HEK293T (cell line): ENCODE measurements around the gene NCSTN.

Experiments
- CTCF ChIA-PET: fragments of 350-600 bp; formaldehyde crosslinking; extraction: SDS; loops from one replicate; lab custom pipeline; 2021; ENCODE audit warnings: antibody characterized with exemption, inconsistent platforms; lab: Yijun Ruan, JAX
- POLR2A ChIA-PET: fragments of 350-600 bp; formaldehyde crosslinking; extraction: SDS; loops from one replicate; lab custom pipeline; 2020; ENCODE audit warnings: antibody characterized with exemption, inconsistent platforms; lab: Yijun Ruan, JAX
- DNase-seq: peaks from one replicate; pipeline ENCODE4 v3.0.0; 2012; ENCODE audit warnings: mixed read lengths; ENCODE audit errors: extremely low spot score
- ARNT ChIP-seq: fragments of 450-650 bp; IDR thresholded peaks from 2 replicates; pipeline ENCODE4 v1.6.1; 2017; ENCODE audit warnings: mild to moderate bottlenecking
- BHLHE40 ChIP-seq: fragments of 450-650 bp; IDR thresholded peaks from 2 replicates; pipeline ENCODE4 v1.6.1; 2016; ENCODE audit warnings: mild to moderate bottlenecking, moderate library complexity, borderline replicate concordance
- CTBP1 ChIP-seq: fragments of 450-650 bp; IDR thresholded peaks from 2 replicates; pipeline ENCODE4 v1.6.1; 2016; ENCODE audit warnings: borderline replicate concordance
- ELF4 ChIP-seq: fragments of 450-650 bp; IDR thresholded peaks from 2 replicates; pipeline ENCODE4 v1.6.1; 2017; ENCODE audit warnings: antibody characterized with exemption
- FOXA1 ChIP-seq: fragments of 450-650 bp; IDR thresholded peaks from 2 replicates; pipeline ENCODE4 v1.6.1; 2016; ENCODE audit warnings: mild to moderate bottlenecking
- FOXK2 ChIP-seq: fragments of 450-650 bp; IDR thresholded peaks from 2 replicates; pipeline ENCODE4 v1.6.1; 2016; ENCODE audit warnings: mild to moderate bottlenecking
- FOXM1 ChIP-seq: fragments of 450-650 bp; IDR thresholded peaks from 2 replicates; pipeline ENCODE4 v1.6.1; 2017; ENCODE audit warnings: mild to moderate bottlenecking, borderline replicate concordance
- HDGF ChIP-seq: fragments of 450-650 bp; IDR thresholded peaks from 2 replicates; pipeline ENCODE4 v1.6.1; 2017; ENCODE audit warnings: antibody characterized with exemption, borderline replicate concordance
- L3MBTL2 ChIP-seq: fragments of 450-650 bp; conservative IDR thresholded peaks from 2 replicates; pipeline ENCODE4 v1.6.1; 2016; ENCODE audit warnings: mild to moderate bottlenecking
- LEF1 ChIP-seq: fragments of 450-650 bp; IDR thresholded peaks from 2 replicates; pipeline ENCODE4 v1.6.1; 2017; ENCODE audit warnings: mild to moderate bottlenecking, borderline replicate concordance
- NFRKB ChIP-seq: fragments of 450-650 bp; IDR thresholded peaks from 2 replicates; pipeline ENCODE4 v1.6.1; 2016; ENCODE audit warnings: mild to moderate bottlenecking, moderate library complexity
- SP1 ChIP-seq: fragments of 450-650 bp; IDR thresholded peaks from 2 replicates; pipeline ENCODE4 v1.6.1; 2017
- SUZ12 ChIP-seq: fragments of 450-650 bp; IDR thresholded peaks from 2 replicates; pipeline ENCODE4 v1.6.1; 2016; ENCODE audit warnings: mild to moderate bottlenecking
- TARDBP ChIP-seq: fragments of 450-650 bp; IDR thresholded peaks from 2 replicates; pipeline ENCODE4 v1.6.1; 2016
- ZNF384 ChIP-seq: fragments of 450-650 bp; IDR thresholded peaks from 2 replicates; pipeline ENCODE4 v1.6.1; 2016
- TF ChIP-seq, protein P1 (sequence below): fragments of 450-650 bp; IDR thresholded peaks from 2 replicates; pipeline ENCODE4 v1.6.1; 2016

Gene NCSTN

DNA sequence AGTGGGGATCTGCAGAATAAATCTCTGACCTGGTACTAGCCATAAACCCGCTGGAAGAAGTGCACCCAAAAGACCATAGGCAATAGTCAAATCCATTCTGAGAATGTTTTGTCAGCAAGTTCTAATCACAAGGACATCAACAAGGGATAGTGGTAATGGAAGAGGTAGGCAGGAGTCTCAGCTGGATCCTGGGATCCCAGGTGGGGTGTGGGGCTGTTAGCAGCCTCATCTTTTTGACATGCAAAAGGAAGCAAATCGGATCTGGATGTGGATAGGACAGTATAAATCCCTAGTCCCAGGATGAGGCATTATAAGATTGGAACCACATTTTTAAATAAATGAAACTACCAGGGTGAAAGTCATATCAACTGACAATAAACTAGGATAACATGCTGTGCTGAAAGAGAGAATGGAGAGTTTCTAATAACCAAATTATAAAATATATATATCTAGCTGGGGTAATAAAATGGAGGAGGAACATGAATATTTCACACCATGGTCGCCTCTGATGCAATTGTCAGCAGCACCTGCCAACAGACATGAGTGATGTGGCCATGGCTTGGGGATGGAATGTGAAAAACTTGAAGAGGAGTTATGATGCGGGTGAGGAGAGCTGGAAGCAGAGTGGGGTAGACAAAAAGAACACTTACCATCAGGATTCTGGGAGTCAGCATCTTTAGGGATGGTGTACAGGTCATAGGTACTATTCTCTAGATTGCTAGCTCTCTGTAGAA lies 34.6 kb upstream of the NCSTN start:
- CTCF ChIA-PET, result interaction anchor here (3.6 kb wide), 1 partner anchor 17 kb away, joined by 17 read pairs; no protein-coding TSS in a partner anchor
- POLR2A ChIA-PET, result no interaction called here
- TF ChIP-seq ARNT (no peak), TARDBP (no peak), FOXM1 (no peak), LEF1 (no peak), NFRKB (no peak), L3MBTL2 (no peak), HDGF (no peak), CTBP1 (no peak), BHLHE40 (no peak), FOXA1 (no peak)
- TF ChIP-seq, protein P1, sequence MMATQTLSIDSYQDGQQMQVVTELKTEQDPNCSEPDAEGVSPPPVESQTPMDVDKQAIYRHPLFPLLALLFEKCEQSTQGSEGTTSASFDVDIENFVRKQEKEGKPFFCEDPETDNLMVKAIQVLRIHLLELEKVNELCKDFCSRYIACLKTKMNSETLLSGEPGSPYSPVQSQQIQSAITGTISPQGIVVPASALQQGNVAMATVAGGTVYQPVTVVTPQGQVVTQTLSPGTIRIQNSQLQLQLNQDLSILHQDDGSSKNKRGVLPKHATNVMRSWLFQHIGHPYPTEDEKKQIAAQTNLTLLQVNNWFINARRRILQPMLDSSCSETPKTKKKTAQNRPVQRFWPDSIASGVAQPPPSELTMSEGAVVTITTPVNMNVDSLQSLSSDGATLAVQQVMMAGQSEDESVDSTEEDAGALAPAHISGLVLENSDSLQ, result no peak
- no peak for DNase-seq

GRCh38 chr1:160309185-160309557 lies 34.0 kb upstream of the NCSTN start:
- ChIA-PET CTCF (interaction anchor here (3.6 kb wide), 1 partner anchor 18 kb away, joined by 17 read pairs; no protein-coding TSS in a partner anchor), POLR2A (no interaction called here)
- no peak for TF ChIP-seq CTBP1
- no peak for TF ChIP-seq SUZ12
- TF ChIP-seq LEF1, result no peak
- TF ChIP-seq FOXA1, result no peak
- no peak for TF ChIP-seq HDGF
- no peak for TF ChIP-seq FOXM1
- no peak for TF ChIP-seq FOXK2
- no peak for TF ChIP-seq L3MBTL2
- no peak for TF ChIP-seq ARNT
- no peak for TF ChIP-seq BHLHE40
- TF ChIP-seq ELF4, result no peak
- TF ChIP-seq SP1, result no peak
- no peak for TF ChIP-seq ZNF384
- TF ChIP-seq, protein P1, result no peak
- DNase-seq, result no peak

- DNase-seq, result no peak
- POLR2A ChIA-PET, result no interaction called here
- no peak for TF ChIP-seq FOXM1
- CTCF ChIA-PET, result interaction anchor here (3.6 kb wide), 1 partner anchor 18 kb away, joined by 17 read pairs; no protein-coding TSS in a partner anchor
Measured at GRCh38 chr1:160309571-160309970, 33.6 kb upstream of the NCSTN start.

DNA sequence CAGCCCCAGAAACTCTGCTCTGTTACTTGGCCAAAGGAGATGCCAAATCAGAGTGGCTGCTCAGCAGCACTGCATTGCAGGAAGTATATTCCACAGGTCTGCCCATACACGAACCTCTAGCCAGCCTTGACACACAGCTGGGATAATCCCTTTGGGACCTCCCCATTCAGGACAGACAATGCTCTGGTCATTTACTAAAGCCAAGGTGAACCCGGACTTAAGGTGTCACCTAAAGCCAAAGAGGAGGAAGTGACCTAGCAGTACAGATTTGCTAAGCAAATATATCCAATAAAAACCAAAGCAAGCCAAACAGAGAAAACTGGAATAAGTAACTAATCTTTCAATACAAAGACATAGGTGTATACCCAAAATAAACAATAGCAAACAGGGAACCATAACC lies 27.8 kb upstream of the NCSTN start:
- no peak for DNase-seq
- no peak for TF ChIP-seq TARDBP
- POLR2A ChIA-PET, result no interaction called here
- CTCF ChIA-PET, result no interaction called here

DNA sequence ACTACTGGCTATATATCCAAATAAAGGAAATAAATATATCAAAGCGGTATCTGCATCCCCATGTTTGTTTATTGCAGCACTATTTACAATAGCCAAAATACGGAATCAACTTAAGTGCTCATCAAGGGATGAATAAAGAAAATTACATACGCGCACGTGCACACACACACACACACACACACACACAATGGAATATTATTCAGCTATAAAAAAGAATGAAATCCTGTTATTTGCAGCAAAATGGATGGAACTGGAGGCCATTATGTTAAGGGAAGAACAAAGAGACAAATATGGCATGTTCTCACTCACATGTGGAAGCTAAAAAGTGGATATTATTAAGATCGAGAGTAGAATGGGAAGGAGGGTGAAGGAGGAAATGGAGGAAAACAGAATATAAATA lies 20.4 kb upstream of the NCSTN start:
- DNase-seq, result no peak
- CTCF ChIA-PET, result interaction anchor here (1.1 kb wide), 1 partner anchor 31 kb away, joined by 4 read pairs; no protein-coding TSS in a partner anchor
- TF ChIP-seq FOXM1 (no peak), SUZ12 (no peak), ZNF384 (no peak), FOXK2 (no peak), FOXA1 (no peak), CTBP1 (no peak), SP1 (no peak), NFRKB (no peak), BHLHE40 (no peak), LEF1 (no peak)
- TF ChIP-seq, protein P1, result no peak
- POLR2A ChIA-PET, result no interaction called here

DNA sequence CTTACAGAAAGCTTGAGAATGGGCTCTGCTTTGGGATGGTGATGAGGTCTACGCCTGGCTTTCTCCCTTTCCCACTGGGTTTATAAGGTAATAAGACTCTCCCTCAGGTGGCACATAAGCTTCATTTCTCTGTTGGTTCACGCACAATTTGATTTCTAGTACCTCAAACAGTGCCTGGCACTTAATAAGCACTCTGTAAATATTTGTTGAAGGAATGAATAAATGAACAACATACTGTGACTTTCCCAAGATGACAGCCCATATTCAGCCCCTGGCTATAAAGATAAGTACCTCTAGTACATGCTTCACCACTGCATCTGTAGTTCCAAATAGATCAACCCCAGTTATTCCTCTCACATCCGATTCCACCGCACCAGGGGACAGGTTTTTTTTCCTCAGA lies 17.9 kb upstream of the NCSTN start:
- no peak for DNase-seq
- TF ChIP-seq BHLHE40, result no peak
- TF ChIP-seq HDGF, result no peak
- no peak for TF ChIP-seq CTBP1
- no peak for TF ChIP-seq TARDBP
- no peak for TF ChIP-seq LEF1
- TF ChIP-seq SP1, result no peak
- no peak for TF ChIP-seq SUZ12
- TF ChIP-seq FOXK2, result no peak
- TF ChIP-seq FOXM1, result no peak
- TF ChIP-seq ARNT, result no peak
- no peak for TF ChIP-seq FOXA1
- no peak for TF ChIP-seq ZNF384
- TF ChIP-seq L3MBTL2, result no peak
- no peak for TF ChIP-seq NFRKB
- TF ChIP-seq ELF4, result no peak
- POLR2A ChIA-PET, result no interaction called here
- CTCF ChIA-PET, result no interaction called here

DNA sequence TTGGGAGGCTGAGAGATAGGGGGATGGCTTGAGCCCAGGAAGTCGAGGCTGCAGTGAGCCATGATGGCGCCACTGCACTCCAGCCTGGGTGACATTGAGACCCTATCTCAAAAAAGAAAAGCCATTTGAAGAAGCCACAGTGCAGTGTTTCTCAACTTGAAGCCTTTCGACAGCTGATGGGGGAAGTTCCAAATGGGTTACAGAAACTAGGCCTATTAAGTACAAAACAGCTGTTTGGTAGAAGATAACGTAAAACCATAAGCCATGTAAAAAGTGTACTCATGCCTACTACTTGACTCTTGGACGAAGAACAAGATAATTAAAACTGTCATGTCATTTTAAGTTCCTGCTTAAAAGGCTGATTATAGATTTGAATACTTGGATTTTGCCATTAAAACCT lies 16.8 kb upstream of the NCSTN start:
- TF ChIP-seq FOXM1 (no peak), CTBP1 (no peak), ARNT (no peak), BHLHE40 (no peak), ZNF384 (no peak), FOXA1 (no peak), LEF1 (no peak), SUZ12 (no peak)
- POLR2A ChIA-PET, result no interaction called here
- CTCF ChIA-PET, result no interaction called here
- no peak for DNase-seq
